ENCODE data around the gene S100A10.

- TF ChIP-seq POLR2AphosphoS5 (IDR thresholded peaks at IDR 0.05) = no peak
- TF ChIP-seq CTCF (IDR thresholded peaks at IDR 0.05; ENCODE audit: poor library complexity, severe bottlenecking) = no peak
- no peak for TF ChIP-seq EZH2 (IDR thresholded peaks at IDR 0.05; ENCODE audit: borderline replicate concordance, insufficient read depth, low read length, poor library complexity, severe bottlenecking)
- TF ChIP-seq EP300 (conservative IDR thresholded peaks at IDR 0.05; ENCODE audit: poor library complexity, severe bottlenecking) = no peak
These were observed 45.2 kb upstream of the S100A10 start for GRCh38 chr1:152038871-152039270.
